ENCODE data around the gene ZHX3.
A peak's percentile ranks its signal among the peaks of the same experiment; 100 is the strongest.
"Not testable (repeated sequence)": the region's sequence is repeated elsewhere in the genome, so short reads cannot be mapped to it uniquely, and the experiment has no call there.

The ZHX3 gene

DNA sequence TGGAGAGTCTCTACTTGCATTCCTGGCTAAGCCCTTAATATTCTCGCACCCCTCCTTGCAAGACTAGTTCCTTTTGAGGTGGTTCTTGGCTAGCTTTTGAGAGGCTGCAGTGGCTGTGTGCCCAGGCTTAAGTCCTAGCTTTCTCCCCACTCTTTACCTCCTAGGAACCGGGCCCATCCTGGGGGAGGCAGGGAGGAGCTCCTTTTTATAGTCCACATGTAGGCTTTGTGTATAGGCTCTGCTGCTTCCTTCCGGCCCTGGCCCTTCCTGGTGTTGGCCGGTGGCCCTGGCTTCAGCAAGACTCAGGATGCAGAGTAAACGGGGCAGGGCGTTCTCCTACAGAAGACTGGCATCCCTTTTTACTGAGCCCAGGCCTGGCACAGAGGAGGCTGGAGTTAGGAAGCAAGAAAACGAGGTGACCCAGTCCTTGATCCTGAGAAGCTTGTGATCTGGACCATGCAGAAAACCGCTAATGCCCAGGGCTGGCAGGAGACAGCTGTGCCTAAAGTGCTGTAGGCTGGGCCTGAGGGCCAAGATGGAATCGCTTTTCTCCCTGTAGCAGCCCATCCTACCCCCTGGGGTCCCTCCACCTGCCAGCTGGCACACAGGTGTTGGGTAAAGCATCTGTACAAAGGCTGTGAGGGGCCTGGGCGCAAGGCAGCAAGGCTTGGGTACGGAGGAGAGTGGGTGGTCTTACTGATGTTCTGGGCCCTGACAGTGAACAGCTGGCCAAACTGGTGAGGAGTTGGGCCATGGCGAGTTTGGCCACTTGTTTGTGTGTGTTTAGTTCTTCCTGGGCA lies 171.5 kb downstream of the ZHX3 start:
- DNase-seq, result no peak

DNA sequence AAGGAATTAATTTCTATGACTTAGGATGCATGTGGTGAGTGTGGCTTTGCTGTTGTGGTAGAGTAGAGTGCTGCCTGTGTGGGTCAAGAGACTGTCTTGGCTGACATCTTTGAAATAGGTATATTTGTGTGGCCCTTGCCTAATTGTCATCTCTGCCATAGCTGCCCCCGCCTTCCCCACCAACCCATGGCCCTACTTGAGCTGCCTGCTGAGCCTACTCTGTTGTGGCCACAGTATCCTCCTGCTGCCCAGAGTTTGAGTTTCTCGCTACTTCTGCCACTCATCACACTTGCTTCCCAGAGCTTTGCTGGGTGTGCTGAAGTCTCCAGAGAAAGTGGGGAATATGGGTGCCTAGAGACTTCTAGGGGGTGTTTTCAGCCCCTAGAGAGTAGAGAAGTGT lies 172.2 kb downstream of the ZHX3 start:
- no peak for DNase-seq

DNA sequence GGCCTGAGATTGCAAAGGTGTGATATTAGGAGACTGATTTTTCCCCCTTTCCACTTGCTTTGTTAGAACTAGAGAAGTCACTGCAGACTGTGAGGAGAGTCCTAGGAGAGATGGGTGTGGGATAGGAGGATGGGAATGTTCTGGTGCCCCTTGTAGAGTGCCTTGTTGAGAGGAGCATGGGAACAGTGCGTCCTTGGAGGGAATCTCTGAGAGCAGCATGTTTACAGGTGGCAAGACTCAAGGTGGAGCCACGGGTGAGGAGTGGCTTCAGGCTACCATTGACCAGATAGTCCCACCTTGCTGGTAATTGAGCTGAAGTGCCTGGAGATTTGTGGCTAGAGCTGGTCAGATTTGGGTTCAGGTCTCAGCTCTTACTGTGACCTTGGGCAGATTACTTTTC lies 174.2 kb downstream of the ZHX3 start:
- no peak for DNase-seq

DNA sequence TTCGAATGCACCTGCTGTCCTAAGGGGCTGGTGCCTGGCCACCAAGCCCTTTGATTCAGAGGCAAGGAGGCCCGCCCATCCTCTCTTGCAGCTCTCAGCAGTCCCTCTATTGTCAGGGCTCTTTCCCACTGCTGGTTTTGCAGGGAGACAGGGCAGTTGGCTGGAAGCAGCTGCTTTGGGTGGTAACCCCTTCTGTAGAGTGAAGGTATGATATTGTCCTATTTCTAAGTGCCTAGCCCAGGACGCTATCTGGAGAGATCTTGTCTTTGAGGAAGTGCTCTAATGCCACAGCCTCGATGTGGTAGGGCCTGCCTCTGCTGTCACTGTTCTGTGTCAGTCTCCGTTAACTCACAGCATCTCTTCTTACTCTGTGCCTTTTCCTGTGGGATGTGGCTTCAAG lies 174.6 kb downstream of the ZHX3 start:
- DNase-seq, result peak; percentile 82 to 85

DNA sequence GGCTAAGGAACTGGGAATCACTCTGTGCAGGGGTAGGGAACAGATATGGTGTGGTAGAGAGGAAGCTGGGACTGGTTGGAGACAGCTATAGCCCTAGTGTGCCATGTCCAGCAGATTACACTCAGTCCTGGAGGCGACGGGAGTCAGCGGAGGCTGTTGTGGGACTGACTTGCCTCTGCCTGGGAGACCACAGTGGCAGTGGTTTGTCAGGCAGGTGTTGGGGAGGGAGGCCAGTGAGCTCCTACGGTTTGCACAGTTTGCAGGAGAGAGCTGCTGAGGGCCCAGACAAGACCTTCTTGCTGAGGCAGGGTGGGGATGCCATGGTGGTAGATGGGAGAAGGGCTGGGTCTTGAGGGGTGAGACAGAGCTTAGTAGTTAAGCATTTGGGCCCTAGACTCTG lies 175.3 kb downstream of the ZHX3 start:
- DNase-seq, result no peak

DNA sequence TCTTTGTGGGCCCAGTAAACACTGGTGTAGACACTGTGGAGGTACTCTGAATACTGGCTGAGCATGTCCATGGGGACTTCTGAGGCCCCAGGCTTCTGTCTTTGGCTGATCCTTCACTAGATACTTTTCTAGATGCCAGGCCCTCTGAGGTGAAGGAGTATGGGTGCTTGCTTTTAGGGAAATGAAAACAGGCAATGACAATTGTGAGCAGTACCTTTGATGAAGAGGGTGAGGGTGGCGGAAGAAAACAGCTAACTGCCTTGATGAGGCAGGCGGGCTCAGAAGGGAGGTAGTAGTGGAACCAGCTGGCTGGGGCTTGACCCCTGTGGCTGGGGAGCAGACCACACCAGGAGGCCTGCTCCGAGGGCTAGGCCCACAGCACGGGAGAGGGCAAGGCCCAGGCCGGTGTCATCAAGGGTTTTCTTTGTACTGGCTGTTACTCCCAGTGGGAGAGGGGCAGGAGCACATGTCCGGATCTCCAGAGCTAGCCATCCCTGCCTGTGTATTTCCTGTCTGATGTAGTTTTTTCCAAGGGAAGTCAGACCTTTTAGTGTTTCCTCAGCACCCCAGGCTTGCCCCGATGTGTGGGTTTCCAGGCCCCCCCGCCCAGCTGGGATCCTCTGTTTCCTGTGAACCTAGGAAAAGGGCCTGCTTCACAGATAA lies 176.2 kb downstream of the ZHX3 start:
- peak in 1 of 2 experiments; percentile 24 for DNase-seq

DNA sequence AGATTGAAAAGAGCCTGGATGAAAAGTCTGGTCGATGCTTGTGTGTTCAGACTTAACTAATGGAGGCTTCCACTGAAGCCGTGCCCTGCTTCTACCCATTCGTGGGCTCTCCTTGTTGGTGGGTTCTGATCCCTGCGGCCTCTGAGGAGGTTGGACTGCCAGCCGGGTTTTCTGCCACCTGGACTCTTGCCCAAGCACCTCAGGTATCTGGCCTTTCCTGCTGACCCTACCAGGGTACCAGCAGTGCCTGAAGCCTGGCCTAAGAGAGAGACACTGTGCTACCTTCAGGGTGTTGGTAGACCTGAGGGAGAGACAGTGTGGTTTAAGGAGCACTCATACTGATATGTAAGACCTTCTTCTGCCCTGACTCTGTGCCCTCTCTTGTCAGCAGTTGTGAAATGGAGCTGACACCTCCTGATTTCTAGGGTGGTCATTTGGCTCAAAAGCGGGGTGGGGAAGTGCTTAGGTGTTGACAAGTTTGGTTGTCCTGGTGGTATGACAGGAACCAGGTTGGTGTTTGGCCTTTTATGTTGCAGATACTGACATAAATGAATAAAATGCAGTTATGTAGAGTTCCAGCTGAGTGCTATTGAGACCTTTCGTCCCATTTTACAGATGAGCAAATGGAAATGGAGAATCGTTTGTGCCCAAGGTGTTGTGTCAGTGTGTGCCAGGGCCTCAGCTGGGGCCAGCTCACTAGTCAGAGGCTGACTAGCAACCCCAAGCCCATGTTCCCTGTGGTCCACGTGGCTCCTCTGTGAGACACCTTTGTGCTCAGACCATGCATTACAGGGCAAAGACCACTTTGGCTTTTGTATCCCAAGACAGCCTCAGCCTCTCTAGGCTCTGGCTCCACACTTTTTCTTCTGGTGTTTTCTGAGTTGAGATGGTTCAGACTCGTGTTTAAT lies 177.1 kb downstream of the ZHX3 start:
- DNase-seq, result no peak

DNA sequence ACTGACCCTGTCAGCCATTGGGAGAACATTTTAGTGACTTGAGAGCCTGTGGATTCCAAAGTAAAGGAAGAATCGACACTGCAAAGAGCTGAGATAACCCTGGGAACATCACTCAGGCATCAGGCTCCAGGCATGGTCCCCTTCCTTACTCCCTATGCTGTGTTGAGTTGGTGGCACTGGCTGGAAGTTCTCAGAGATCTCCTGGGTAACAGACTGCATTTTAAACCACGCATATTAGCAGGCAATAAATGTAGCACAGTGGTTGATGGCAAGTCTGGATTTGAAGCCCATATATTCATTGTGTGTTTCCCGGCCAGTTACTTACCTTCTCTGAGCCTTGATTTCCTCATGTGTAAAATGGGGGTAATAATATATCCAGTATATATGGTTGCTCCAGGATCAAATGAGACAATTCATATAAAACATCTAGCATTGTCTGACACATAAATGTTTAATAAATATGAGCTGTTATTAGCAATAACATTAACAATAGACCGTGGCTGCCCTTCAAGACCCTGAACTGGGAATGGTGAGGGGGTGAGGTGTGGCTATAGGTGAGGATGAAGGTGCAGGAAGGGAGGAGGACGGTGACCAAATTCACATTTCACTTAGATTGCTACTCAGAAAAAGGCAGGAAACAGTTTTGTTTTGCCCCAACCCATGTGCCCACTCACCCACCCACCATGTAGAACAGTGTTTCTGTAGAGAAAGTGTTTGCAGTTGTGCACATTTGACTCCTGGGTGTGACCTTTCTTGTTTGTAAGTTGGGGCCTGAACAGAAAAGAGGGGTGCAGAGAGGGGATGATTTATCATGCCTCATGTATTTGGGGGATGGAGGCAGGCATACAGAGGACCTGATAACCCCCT lies 178.1 kb downstream of the ZHX3 start:
- no peak for DNase-seq

DNA sequence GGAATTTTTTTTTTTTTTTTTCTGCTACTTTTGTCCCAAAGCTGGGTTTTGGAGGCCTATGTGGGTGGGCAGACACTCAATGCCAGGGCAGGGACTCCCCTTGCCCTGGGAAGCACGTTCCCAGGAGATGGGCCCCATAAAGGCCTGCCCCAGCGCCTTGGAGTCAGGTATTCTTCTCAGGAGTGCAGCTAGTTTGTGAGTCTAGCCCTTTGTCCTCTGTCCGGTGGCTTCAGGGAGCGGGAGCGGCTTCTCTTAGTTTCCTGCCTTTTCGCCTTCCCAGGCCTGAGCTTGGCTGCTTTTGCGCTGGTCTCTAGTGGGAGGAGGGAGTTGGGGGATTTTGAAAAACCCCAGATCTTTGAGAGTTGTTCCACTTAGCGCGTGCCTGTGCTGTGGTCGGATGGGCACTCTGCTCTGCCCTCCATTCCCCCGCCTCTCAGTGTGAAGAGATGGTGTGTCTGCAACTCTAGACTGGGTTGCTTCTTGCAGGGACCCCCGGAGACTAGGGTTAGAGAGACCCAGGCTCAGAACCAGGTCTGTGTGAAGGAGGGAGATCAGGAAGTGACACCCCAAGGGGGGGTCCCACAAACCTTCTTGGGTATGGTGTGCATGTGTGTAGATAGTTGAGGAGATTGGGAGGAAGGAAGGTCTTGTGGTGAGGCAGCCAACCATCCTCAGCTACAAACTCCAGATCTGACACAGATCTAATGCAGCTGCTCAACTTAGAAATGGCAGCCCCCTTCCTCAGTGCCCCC lies 178.9 kb downstream of the ZHX3 start:
- peak; percentile 49 to 53 for DNase-seq

DNA sequence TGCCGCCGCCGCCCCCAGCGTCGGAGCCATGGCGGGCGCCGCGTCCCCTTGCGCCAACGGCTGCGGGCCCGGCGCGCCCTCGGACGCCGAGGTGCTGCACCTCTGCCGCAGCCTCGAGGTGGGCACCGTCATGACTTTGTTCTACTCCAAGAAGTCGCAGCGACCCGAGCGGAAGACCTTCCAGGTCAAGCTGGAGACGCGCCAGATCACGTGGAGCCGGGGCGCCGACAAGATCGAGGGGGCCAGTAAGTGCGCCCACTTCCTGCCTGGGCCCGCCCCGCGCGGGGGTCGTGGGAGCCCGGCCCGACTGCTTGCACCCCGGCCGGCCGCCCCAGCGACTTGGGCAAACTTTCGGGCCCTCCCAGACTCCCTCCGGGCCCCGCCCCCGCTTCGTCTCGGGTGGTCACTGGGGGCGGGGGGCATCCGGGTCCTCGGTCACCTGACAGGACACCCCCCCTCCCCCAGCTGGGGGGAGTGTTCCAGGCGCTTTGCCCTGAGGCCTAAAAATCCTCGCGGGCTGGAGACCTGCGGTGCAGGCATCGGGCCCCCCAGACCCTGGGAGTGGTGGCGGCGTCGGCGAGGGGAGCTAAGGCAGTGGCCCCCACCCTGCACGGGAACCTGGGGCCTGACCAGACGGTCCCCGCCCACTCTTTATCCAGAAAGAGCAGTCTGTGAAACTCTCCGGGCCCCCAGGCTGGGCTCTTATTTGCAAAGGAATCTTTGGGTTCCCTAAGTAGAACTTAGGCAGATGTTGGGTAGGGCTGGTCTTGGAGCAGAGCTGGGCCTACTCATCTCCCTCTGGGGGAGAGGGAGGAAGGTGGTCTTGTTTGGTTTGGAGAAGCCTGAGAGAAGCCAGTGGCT lies 179.7 kb downstream of the ZHX3 start:
- peak; percentile 44 to 64 for DNase-seq

DNA sequence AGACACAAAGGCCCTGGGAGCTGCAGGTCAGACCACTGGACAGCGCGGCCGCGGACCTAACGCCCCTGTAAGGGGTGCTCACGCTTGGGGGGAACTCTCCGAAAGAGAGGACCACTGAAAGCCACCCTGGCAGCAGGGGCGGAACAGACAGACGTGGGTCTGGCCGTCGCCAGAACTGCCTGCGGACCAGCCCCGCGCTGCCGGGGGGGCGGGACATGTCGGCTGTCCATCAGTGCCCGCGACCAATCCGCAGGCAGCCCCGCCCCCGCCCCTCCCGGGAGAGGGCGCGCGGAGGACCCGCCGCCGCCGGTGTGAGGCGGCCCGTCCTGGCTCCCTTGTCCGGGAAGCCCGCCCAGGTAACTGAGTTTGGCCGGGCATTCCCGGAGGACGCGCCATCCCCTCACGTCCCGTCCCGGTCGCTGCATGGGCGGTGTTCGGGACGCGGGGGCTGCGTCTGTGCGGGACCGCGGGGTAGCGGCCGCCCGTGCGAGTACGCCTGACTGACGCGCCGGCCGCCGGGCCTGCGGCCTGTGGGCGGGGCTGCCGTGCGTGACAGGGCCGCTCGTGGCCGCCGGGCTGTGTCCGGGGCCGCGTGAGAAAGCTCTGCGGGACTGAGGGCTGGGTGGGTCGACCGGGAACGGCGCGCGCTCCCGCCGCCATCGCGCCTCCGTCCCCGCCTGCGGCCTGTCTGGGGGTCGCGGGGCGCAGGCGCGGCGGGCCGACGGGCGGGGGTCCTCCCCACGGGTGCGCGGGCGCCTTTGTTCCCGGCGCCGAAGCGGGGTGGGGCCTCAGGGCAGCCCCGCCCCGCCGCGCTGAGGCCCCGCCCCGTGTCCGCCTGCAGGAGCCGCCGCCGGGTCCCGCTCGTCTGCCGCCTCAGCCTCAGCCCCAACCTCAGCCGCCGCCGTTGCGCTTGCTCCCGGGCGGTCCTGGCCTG lies 180.6 kb downstream of the ZHX3 start, which contains the start of gene PLCG1:
Gene PLCG1, plus strand, starts transcription at position 864 of the 934 bp plus-strand sequence. CDS start 99 bp downstream, outside the sequence.
- DNase-seq, result peak; percentile 64 to 67

DNA sequence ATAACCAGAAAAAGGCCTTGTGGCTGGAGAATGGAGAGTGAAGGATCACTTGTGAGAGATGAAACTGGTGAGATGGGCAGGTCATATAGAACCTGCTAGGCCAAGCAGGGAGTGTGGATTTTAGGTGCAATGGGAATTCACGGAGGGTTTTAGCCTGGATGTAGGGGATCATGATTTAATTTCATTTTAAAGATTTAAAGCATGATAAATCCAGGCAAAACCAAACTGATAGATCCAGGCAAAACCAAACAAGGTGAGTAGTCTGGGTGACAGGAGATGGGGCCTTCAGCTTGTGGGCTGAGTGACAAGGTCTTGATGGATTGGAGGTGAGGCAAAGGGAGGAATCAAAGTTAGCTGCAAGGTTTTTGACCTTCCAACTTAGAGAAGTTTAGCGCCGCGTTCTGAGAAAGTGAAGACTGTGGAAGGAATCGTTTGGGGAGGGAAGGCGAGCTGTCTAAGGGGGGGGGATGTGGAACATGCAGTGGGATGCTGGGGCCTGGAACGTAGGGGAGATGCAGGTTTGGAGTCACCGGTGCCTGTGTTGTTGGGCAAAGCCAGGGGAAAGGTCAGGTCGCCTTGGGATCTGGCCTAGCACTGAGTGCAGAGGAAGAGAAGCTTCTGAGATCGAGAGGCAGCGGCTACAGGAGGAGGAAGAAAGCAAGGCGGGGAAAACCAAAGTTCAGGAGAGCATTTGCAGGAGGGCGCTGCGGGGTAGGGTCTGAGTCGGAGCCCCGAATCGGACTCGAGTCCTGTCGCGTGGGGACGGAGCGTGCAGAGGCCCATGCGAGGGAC lies 181.4 kb downstream of the ZHX3 start:
- peak; percentile 18 to 32 for DNase-seq

DNA sequence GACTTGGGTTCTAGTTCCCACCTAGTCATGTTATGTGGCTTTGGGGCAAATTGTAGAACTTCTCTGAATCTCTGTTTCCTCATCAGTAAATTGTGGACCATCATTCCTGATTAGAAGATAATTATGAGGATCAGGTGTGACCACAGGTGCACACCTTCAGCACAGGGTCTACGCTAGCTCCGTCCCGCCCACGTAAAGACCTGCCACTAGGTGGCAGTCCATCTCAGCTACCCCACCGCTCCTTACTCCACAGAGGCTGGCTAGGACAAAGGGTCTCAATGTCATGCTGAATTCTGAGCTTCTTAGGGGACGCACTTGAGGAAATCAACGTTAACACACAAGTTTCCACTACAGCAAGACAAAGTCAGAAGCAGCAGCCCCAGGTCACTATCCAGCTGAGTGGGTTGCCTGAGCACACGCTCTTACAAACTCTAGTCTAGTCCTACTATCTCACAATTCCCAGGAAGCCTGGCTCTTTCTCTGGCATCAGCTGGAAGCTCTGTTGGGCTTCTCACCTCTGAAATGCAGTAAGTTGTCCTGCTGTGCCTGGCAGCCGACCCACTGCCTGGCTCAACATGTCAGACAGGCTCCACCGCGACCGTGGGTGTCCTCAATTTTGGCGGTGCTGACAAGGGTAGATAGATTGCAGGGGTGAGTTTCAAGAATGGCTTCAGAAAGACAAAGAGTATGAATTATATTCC lies 182.2 kb downstream of the ZHX3 start:
- peak; percentile 72 to 78 for DNase-seq

DNA sequence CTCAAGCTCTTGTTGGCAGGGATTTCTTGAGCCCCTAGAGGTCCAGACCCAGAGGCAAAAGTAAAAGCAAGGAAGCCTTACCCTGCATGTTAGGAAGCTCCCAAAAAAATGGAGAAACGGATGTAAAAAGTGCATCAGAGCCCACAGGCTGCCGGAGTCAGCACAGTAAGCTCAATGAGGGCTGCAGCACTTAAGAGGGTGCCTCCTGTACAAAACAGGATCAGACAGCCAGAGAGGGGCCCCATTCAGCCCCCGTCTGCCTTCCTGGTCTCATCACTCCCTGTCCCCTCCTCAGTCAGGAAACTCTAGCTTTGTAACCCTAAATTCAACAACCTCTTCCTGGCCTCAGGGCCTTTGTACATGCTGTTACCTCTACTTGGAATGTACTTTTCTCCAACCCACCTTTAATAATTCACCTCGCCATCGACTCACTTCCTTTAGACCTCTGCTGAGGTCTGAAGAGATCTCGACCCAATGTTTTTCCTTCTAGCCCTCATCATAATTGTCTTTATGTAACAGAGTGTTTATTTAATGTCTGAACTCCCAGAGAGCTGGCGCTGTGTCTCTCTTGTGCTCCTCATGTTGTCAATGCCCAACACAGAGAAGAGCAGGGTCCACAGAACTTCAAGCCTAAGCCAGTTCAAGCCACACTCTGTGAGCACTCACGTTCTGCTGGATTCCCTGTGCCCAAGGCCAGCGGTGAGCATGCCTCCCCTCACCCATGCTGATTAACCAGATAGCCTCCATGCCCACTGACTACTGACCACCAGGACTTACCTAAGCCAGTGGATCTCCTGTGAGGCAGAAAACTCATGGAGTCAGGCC lies 183.0 kb downstream of the ZHX3 start:
- DNase-seq, result no peak

DNA sequence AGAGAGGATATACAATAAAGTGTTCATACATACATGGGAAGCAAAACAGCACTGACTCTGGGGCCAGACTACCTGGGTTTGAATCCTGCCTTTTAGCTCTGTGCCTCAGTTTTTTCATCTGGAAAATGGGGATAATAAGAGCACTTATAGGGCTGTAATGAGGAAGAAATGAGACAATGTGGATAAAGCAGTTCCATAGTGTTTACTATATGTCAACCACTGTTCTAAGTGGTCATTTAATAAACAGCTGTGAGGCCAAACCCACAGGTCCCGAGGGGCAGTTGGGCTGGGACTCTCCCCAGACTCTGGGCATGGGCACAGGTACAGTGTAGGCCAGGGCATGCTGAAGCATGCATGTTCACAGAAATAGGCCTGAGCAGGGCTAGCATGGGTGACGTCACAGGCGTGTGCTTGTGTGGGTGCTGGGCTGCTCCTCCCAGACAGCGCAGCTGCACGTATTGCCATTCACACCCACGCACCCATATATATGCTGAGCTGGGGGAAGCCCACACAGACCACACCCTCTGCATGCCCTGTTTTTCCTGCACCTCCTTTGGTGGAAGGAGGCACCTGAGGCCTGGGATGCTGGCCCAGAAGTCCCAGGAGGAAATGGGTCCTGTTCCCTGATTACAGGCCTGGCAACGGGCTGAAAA lies 183.7 kb downstream of the ZHX3 start:
- DNase-seq, result no peak

DNA sequence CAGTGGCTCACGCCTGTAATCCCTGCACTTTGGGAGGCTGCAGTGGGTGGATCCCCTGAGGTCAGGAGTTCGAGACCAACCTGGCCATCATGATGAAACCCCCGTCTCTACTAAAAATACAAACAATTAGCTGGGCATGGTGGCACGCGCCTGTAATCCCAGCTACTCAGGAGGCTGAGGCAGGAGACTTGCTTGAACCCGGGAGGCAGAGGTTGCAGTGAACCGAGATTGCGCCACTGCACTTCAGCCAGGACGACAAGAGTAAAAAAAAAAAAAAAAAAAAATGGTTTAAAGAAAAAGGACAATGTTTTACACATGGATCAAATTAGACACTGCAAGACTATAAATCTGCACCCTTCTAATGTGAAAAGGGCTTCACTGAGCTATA lies 185.1 kb downstream of the ZHX3 start:
- not testable (repeated sequence) for DNase-seq
